Thoracic aorta (tissue), 2 donors: ENCODE results near the gene MRPL14. TPM values are rescaled to one million over a fixed set of nuclear protein-coding genes. Genes with fewer than 3 reads are reported as not detected.

Source experiments
- ATAC-seq: fragments of 150-250 bp; one replicate; pipeline ENCODE4 v1.8.0; 2017; ENCODE audit warnings: low read depth; ENCODE audit not compliant: insufficient number of reproducible peaks, low FRiP score
- DNase-seq: peaks from one replicate; pipeline ENCODE4 v3.0.0-alpha.2; 2020; ENCODE audit warnings: low spot score
- H3K27ac ChIP-seq, 2 donors: fragments of 200-600 bp; sonication (generic); 1 replicate in 1 of 2; 2 replicates in 1 of 2; pipeline ENCODE4 v1.5.1; 2016; ENCODE audit warnings: mild to moderate bottlenecking in 2 of 2, moderate library complexity in 2 of 2
- H3K27me3 ChIP-seq: fragments of 200-600 bp; sonication (generic); replicated peaks from 2 replicates; pipeline ENCODE4 v1.6.0; 2016; ENCODE audit warnings: mild to moderate bottlenecking; ENCODE audit not compliant: insufficient read depth
- H3K36me3 ChIP-seq: fragments of 200-600 bp; sonication (generic); one replicate; pipeline ENCODE4 v1.5.1; 2016
- H3K4me1 ChIP-seq, 2 donors: fragments of 200-600 bp; sonication (generic); 1 replicate in 1 of 2; 2 replicates in 1 of 2; pipeline versions ENCODE4 v1.5.1 to v1.6.0; 2016; ENCODE audit warnings: low read depth in 2 of 2, mild to moderate bottlenecking in 1 of 2; ENCODE audit not compliant: control insufficient read depth in 1 of 2
- H3K4me3 ChIP-seq: fragments of 200-600 bp; sonication (generic); 2 replicates; pipeline ENCODE4 v1.5.1; 2016; ENCODE audit warnings: mild to moderate bottlenecking
- H3K9me3 ChIP-seq: fragments of 200-600 bp; sonication (generic); 2 replicates; pipeline ENCODE4 v1.5.1; 2016
- CTCF ChIP-seq: fragments of 200-600 bp; sonication (generic); IDR thresholded peaks from one replicate; pipeline ENCODE4 v1.5.1; 2019; ENCODE audit warnings: antibody characterized with exemption
- total RNA-seq, 2 donors: library from RNA; depleted of rRNA; stranded (reverse); fragments of >200 nt; gene quantifications; one replicate each; pipeline versions ENCODE4 v1.1.0 to v1.2.3, GENCODE V29; 2016

MRPL14 gene
- total RNA-seq, 2 donors from 2014 or later = 31.0 to 32.4 TPM

GRCh38 chr6:44154067-44154466, 26.8 kb upstream of the MRPL14 start:
- Histone ChIP-seq H3K27me3 (no peaks in the 10 kb centered on the region), H3K9me3 (no peaks in the 10 kb centered on the region), H3K4me1 (peaks cover 0 to 3% of the 10 kb centered on the region in 2 donors), H3K36me3 (peaks cover 6% of the 10 kb centered on the region), H3K4me3 (no peak overlapping the region), H3K27ac (no peak overlapping the region)
- DNase-seq (no peak), ATAC-seq (no peak)
- no peak for TF ChIP-seq CTCF

- no peak for DNase-seq
- no peak for TF ChIP-seq CTCF
- Histone ChIP-seq H3K9me3 (no peaks in the 10 kb centered on the region), H3K36me3 (peaks cover 17% of the 10 kb centered on the region), H3K27me3 (no peaks in the 10 kb centered on the region), H3K4me3 (no peak overlapping the region), H3K4me1 (peaks cover 0 to 3% of the 10 kb centered on the region in 2 donors), H3K27ac (no peak overlapping the region)
- no peak for ATAC-seq
Measured at GRCh38 chr6:44152533-44152932, 25.3 kb upstream of the MRPL14 start.

GRCh38 chr6:44152109-44152461, 24.8 kb upstream of the MRPL14 start:
- ATAC-seq = no peak
- no peak overlapping the region for H3K27ac ChIP-seq
- TF ChIP-seq CTCF = peak; percentile 32
- peaks cover 17% of the 10 kb centered on the region for H3K36me3 ChIP-seq
- no peaks in the 10 kb centered on the region for H3K27me3 ChIP-seq
- H3K9me3 ChIP-seq = no peaks in the 10 kb centered on the region
- H3K4me1 ChIP-seq = peaks cover 0 to 3% of the 10 kb centered on the region in 2 donors
- no peak for DNase-seq
- H3K4me3 ChIP-seq = no peak overlapping the region

GRCh38 chr6:44151348-44152108, 24.3 kb upstream of the MRPL14 start:
- Histone ChIP-seq H3K9me3 (no peaks in the 10 kb centered on the region), H3K27me3 (no peaks in the 10 kb centered on the region), H3K4me1 (peaks cover 0 to 3% of the 10 kb centered on the region in 2 donors), H3K4me3 (no peak overlapping the region), H3K27ac (no peak overlapping the region), H3K36me3 (peaks cover 21% of the 10 kb centered on the region)
- ATAC-seq (no peak), DNase-seq (no peak)
- TF ChIP-seq CTCF = peak; percentile 100

GRCh38 chr6:44150317-44150917, 23.2 kb upstream of the MRPL14 start:
- Histone ChIP-seq H3K4me1 (peaks cover 0 to 3% of the 10 kb centered on the region in 2 donors), H3K27me3 (no peaks in the 10 kb centered on the region), H3K4me3 (no peak overlapping the region), H3K27ac (no peak overlapping the region), H3K36me3 (peaks cover 24% of the 10 kb centered on the region), H3K9me3 (no peaks in the 10 kb centered on the region)
- ATAC-seq (no peak), DNase-seq (no peak)
- TF ChIP-seq CTCF = no peak
